GM12874 (cell line): Measurements from ENCODE around the gene INPP5A.

Source experiments
- CTCF ChIP-seq: IDR thresholded peaks from 2 replicates; pipeline ENCODE4 v1.5.1; 2011; ENCODE audit warnings: low read depth, mild to moderate bottlenecking, control low read depth, low read length, moderate library complexity; ENCODE audit not compliant: insufficient read depth

The INPP5A gene

GRCh38 chr10:132523561-132524442 is 13.8 kb upstream of the INPP5A start:
- TF ChIP-seq CTCF = no peak

DNA sequence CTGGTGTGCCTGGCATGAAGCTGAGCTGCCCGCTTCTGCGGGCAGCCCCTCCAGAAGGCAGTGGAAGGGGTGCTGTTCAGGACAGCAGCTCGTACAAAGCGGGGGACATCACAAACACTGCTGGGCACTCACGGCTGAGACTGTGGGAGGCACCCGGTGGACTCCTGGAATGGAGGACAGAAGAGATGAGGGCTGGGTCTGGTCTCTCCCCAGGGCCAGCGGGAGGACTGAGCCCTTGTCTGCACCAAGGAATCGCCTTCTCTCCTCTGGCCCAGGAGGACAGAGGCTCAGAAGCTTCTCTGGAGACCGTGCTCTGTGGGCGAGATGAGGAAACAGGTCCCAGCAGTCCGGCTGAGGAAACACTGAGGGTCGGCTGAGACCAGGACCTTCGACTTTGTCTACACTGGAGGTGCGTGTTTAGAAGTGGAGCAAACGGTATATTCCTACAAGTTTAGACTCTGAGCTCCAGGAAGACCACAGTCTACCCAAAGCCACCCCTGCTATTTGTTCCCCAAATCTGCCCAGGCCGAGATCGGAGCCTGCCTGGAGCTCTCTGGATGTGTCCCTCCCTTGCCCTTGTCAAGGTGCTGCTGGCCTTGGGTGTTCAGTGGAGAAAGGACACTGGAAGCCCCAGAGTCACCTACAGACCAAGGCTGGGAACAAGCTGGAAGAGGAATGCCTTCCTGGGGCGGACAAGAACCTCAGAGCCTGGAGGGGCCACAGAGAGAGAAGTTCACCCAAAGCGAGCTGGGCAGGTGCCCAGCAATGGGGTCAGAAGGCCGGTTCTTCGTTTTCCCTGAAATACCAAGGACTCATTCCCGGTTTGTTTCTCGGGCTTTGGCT is 12.9 kb upstream of the INPP5A start:
- no peak for TF ChIP-seq CTCF

- TF ChIP-seq CTCF = no peak
These were observed 10.9 kb upstream of the INPP5A start for GRCh38 chr10:132526676-132527075.

- TF ChIP-seq CTCF = no peak
These were observed 10.1 kb upstream of the INPP5A start for GRCh38 chr10:132527339-132528063.

GRCh38 chr10:132528064-132528691 is 9.4 kb upstream of the INPP5A start:
- TF ChIP-seq CTCF = no peak

GRCh38 chr10:132532179-132532578 is 5.4 kb upstream of the INPP5A start:
- no peak for TF ChIP-seq CTCF
